HG03175 (cell line): ENCODE measurements around the gene ASCL5.
A peak's percentile ranks its signal among the peaks of the same experiment; 100 is the strongest.

Source experiments
- ATAC-seq: cut with Tn5 transposase; IDR thresholded peaks from one replicate; pipeline ENCODE4 v1.9.1; 2021; ENCODE audit warnings: mild to moderate bottlenecking, moderate library complexity; ENCODE audit not compliant: unreplicated experiment

The ASCL5 gene

DNA sequence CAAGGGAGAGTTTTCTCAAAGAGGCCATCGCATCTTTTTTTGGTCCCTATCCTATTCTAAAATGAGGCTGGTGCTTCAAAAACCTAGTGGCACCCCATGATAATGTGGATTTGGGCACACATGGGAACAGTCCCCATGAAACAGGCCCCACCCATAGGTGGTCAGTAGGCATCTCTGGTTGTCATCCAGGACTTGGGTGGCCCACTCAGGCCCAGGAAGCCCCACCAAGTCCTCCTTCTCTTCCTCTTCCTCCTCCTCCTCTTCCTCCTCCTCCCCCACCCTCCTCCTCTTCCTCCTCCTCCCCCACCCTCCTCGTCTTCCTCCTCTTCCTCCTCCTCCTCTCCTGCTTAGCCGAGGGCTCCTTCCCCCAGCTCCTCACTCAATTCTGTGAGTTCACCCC, 15.3 kb downstream of the ASCL5 start:
- no peak for ATAC-seq

DNA sequence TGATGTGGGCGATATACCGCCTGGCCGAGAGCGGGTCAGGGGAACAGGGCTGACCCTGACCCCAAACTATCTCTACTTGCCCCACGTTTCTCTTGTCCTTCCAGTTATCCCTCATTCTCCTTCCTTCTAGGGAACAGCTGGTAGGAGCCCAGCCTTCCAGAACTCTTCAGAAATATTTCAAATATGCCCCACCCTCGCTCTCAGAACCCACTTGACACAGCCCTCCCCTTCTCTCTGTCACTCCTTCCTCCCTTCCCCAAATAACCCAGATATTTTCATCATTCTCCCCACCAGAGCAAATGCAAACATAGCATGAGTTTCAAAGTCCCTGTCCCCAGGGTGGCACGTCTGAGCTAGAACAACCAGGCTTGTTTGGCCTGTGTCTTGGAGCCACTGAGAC, 15.8 kb downstream of the ASCL5 start:
- ATAC-seq = no peak

DNA sequence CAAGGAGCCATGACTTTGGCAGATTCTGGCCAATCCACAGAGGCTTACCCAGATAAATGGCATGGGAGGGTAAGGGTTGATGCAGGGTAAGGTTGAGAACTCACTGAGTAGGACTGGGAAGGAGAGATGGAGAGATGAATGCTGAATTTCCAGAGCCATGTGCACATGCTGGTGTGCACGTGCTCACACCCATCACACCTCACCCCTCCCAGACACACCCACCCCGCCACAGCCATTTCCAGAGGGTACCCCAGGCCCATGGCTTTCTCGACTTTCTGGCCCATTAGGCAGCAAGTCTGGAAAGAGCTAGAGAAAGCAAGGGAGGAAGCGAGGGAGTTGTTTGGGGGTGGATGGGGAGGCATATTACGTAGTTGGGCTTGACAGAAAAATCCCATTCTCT, 16.4 kb downstream of the ASCL5 start:
- no peak for ATAC-seq

DNA sequence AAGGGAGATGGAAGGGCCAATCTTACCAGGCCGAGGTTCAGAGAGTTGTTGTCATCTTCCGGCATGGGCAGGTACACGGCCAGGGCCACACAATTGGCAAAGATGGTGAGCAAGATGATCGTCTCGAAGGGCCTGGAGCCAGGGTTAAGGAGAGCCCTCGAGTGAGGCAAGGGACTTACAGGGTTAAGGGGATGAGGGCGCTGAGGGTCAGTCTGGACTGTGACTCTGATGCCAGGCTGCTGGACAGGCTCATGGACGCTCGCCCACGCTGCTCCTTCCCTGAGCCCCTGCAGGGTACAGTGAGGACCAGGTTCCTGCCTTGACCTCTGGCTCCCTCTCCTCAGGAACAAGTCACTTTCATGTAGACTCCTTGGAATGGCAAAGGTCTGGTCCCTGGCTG, 16.8 kb downstream of the ASCL5 start:
- no peak for ATAC-seq

DNA sequence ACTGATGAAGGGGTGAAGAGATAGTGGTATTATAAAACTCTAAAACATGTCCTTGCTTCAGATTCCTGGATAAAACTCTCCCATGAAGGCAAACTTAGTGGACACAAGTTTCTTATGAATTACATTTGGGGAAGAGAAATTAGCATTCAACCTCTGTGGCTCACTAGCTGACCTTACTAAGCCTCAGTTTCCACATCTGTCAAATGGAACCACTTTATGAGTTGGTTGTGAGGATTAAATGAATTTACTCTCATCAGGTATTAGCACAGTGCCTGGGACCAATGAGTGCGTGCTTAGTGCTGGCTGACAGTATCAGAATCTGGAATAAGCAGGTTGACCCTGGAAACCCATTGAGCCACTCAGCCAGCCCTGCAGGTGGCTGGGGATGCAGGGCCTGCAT, 17.3 kb downstream of the ASCL5 start:
- ATAC-seq = no peak

DNA sequence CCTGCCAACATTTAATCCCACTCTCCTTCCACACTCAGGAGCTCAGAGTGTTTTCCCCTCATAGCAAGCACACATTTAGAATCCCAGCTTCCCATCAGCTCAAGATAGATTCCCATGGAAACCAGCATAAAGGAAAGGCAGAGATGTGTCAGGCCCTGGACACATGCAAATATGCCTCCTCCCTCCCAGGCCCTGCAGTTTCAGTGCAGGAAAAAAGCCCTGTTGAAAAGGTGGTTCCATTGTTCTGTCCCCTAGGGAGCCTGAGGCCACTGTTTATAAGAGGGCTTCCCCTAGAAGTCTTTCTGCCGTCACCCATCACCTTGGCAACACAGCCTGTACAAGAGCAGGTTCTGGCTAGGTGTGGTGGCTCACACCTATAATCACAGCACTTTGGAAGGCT, 18.4 kb downstream of the ASCL5 start:
- no peak for ATAC-seq

DNA sequence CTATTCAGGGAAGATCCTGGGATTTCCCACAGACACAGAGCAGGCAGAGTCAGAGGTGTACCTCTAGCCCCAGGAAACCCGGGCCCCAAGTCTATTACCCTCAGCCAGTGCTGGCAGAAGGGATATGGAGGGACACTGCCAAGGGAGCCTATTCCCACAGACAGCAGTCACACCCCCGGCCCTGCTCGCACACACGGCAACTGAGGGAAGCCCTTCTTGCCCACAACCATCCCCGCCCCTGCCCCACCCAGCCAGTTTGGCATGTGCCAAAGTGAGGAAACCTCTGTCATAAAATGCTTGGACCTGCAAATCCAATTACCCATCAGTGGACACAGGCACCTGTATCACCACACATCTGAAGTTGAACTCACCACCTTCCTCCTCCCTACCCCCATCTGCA, 21.3 kb downstream of the ASCL5 start:
- ATAC-seq = no peak

DNA sequence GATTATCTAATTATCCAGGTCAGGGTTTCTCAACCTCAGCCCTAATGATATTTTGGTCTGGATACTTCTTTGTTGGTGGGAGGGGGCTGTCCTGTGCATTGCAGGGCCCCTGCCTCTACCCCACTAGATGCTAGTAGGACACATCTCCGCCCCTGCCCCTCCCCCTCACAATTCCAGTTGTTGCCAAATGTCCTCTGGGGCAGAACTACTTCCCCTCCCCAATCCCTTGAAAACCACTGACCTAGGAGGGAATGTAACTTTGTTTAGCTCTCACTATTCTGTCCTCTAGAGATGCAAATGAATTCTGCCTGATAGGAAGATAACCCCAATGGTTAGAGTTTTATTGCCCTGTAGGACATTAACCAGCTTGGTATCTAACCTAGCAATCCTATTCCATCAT, 22.8 kb downstream of the ASCL5 start:
- no peak for ATAC-seq

DNA sequence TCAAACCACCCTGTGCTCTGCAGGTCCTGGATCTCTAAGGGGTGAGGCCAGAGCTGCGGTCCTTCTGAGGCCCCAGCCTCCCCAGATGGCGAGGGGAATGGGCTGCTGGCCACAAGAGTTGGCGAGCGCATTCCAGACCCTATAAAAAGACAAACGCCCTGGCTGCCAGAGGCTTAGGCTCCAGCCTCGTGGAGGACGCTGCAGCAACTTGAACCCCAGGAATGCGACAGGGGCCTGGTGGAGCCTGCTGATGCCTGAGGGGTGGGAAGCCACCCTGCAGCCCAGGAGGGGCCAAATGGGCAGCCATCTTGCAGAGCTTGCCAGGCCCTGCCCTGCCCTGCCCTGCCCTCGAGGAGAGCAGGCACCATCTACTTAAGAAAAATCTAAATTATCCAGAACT, 23.3 kb downstream of the ASCL5 start:
- ATAC-seq = no peak

DNA sequence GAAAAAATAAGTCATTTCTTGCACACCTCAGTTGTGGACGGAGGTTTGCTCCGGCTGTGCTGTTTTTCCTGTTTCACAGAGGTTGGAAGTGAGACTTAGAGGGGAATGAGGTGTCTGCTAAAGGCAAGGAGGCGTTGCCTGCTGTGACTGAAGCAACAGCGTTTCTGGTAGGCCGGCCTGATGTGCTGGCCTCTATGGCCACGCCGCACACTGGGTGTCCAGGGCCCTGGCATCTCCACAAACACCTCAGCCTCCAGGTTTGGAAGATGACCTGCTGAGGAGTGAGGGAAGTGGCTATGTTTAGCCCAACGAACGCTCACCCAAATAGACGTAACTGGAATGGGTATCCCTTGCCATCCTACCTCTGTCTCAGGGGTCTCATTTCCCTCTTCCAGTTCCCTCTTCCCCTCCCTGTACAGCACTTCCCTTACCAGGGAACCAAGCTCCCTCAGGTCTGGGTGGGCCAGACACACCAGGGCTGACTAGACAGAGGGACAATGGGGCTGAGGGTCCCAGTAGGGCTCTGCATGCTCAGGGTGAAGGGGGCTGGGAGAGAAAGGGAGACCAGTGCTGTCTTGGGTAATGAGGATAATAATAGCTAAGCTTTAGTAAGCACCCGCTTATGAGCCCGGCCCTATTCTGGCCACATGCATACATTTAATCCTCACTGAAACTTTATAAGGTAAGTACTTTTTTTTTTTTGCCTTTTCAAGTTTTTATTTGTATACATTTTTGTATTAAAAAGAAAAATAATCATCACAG, 26.6 kb downstream of the ASCL5 start:
- no peak for ATAC-seq

DNA sequence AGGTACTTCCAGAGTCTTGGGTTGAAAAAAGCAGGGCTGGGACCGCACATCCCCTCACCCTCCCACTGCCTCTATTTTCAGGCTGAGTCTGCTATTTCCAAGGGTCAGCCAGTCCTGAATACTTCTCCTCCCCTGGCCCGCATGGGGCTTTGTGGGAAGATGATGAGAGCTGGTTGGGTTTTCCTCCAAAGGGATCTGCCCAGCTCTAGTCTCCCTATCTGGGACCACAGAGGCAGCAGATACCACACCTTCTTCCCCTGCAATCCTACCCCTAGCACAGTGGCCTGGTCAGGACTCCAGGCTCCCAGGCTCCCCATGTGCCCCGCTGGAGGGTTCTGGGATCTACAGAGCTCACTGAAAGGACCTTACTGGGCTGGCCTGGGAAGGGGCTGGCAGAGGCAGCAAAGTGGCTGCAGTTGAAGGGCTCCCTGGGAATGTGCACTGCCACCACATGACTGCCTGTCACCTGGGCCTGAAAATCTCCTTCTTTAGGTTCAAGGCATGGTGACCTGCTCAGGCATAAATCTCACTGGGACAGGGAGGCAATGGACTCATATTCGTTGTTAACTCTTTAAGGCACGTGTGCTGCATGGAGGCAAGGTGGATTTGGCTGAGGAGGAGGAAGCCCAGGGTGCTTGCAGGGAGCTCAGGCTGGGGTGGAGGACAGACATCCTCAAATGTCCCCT, 27.8 kb downstream of the ASCL5 start:
- no peak for ATAC-seq

DNA sequence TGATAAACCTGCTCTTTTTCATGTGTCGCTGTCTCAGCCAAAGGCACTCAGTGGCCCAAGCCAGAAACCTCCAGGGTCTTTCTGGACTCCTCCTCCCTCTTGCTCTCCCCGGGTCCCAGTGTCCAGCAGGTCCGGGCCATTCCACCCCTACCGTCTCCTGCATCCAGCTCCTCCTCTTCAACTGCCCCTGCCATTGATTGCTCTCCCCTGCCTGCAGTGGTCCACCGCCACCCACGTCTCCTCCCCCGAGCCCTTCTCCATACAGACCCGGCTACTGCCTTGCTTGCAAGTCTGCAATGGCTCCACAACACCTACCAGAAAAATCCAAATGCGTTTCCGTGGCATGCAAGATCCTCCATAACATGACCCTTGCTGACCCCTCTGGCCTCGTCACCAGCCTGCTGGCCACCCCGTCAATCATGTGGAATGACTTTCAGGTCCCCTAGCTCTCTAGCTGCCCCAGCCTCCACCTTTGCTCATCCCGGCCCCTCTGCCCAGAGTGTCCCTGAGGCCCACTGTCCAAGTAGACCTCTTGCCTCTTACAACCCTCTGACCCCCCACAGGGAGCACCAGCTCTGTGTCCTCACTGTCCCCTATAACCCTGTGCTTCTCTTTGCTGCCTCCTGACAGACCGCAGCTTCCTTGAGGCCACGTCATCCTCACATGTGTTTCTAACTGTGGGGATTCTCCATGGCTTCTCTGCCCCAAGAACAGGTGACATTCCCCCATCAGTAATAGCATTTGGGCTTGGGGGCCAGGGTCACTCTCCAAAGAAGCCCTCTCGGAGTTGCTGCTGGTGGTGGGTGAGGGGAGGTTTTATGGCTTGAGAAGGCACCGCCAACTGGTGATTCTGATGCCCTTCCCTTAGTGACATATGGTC, 29.8 kb downstream of the ASCL5 start:
- no peak for ATAC-seq

DNA sequence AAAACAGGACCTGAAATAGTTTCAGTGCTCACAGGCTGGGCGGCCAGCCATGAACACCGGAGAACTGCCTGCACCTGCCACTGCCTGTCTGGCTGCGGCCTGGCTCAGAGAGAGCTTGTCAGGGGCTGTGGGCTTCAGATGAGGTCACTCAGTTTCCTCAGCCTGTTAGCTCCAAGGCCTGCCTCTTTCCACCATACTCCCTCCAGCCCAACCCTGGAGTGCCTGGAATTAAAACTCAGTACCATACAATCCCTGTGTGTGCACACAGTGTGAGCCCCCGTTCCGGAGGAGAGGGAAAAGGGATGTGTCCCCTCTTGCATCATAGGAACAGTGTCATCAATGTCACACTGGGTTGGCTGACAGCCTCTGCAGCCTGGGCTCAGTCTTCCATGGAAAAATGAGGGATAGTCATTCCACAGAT, 30.9 kb downstream of the ASCL5 start:
- ATAC-seq = peak; percentile 51

DNA sequence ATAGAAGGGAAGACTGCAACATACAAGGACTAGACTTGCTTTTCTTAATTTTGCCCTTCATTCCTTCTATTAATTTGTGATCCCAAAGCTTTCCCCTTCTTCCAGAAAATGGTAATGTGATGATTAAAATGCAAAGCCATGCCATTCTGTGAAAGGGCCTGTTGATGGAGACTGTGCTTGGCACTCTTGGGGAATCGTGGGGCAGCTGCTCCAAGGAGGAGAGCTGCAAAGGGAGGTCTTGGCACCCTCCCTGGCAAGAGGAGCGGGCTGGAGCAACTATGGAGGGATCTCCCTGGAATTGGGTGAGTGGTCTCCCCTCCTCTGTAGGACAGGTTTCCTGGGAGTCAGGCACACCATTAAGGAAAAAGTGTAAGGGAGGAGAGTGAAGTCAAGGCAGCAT, 31.4 kb downstream of the ASCL5 start:
- ATAC-seq = no peak

DNA sequence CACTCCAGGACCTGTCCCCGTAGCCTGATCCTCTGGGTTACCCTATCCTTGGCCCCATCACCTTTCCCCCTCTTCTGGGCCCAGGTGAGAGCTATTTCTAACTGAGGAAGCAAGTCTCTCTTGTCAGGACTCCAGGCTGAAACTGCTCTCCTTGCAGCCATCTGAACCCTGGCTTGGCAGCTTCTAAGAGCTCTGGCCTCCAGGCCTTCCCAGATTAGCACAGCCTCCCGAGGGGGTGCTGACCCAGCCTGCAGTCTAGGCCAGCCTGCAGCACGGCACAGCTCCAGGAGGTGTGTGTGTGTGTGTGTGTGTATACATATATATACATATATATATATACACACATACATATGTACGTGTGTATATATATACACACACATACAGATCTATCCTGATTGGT, 32.2 kb downstream of the ASCL5 start:
- ATAC-seq = no peak

DNA sequence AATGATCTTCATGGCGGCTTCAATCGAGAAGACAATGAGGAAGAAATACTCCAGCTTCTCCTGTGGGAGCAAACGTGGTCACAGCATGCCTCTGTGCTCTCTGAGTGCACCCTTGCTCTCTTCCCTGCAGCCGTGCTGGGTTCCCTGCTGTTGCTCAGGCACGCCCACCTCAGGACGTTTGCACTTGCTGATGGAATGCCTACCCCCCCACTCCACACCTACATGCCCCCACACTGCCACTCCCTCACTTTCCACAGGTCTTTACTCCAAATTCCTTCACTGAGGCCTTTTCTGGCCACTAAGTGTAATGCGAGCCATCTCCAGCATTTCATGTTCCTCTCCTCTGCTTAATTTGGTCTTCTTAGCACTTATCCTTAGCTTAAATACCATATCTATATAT, 33.0 kb downstream of the ASCL5 start:
- no peak for ATAC-seq

DNA sequence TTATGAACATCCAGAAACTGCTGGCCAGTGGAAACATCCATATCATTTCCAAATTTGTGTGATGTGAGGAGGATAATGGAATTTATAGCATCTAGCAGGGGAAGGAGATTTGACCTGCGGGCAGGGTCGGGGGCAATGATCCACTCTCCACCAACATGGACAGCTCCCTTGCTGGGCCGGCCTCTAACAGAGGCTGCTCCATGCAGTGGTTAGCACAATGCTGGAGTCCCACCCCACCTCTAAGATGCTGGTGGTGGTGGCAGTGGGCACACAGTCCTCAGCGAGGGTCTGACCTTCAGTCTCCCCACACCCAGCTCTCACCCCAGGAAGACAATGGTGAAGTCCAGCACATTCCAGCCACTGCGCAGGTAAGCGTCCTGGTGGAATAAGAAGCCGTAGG, 33.4 kb downstream of the ASCL5 start:
- no peak for ATAC-seq

DNA sequence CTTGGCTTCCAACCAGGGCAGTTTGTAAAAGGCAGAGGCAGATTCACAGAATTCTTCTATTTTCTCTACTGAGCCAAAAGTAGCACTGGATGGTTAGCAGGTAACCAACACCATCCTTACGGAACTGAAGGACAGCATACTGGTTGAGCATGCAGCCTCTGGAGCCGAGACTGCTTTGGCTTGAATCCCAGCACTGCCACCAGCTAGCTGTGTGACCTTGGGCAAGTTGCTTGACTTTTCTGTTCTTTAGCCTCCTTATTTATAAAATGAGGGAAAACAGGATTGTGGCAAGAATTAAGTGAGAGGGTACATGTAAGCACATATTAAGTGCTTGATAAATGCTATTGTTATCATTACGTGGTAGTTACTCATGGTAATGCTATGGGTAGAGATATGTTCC, 34.2 kb downstream of the ASCL5 start:
- ATAC-seq = no peak

DNA sequence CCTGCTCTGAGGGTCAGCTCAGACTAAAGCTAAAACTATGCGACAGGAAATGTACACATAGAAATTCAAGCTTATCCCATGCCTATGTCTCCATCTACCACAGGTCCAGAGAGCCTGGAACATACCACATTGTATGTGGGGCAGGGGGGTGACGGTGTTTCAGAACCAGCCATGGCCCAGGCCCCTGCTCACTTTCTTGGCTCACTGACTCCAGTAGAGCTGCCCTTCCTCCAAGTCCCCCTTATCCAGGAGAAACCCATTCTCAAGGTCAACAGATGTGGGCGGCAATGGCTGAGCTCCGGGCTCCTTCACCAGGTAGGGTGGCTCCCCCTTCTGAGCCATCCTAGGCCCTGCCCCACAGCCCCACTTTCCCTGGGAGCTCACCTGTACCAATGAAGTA, 35.7 kb downstream of the ASCL5 start:
- ATAC-seq = no peak

DNA sequence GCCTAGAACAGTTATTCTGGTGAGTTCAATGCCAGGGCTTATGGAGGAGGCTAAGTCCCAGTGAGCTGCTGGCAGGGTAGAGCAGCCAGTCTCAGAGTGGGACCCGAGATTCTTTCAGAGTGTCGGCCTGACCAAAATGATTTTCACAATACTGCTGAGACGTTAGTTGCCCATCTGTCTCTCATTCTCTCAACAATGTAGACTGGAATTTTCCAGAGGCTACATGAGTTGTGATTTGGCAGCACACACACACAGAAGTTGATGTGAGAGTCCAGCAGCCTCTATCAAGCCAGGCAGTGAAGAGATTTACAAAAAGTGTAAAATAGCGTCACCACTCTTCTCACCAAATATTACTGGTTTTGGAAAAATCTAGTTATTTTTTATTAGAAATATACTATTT, 36.4 kb downstream of the ASCL5 start:
- no peak for ATAC-seq

DNA sequence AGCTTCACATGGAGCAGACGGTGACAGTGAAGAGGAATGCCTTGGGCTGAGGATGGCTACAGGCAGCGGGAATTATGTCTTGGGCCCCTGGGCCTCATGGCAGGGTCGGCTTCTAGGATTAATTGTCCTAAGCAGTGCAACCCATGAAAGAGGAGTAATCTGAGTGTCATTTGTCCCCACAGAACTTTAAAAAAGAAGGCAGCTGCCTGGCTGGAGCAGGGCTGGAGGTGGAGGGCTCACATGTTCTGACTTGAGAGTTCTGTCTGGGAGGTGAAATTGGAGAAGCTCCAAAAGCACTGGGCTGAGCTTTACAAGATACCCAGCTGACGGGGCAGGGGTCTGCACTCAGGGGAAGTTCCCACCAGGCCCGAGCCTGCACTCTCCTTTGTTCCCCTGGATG, 37.4 kb downstream of the ASCL5 start:
- no peak for ATAC-seq
